Hematopoietic multipotent progenitor cell treated with erythropoietin and hydrocortisone succinate and interleukin-3 and kit ligand, for 6 days (in vitro differentiated cells): Measurements from ENCODE around the gene SLC12A9.
"Not testable (repeated sequence)": the region's sequence is repeated elsewhere in the genome, so short reads cannot be mapped to it uniquely, and the experiment has no call there.

Experiments used
- DNase-seq: peaks from one replicate; pipeline ENCODE4 v3.0.0-alpha.2; 2015

The SLC12A9 gene

GRCh38 chr7:100899432-100899831 lies 46.9 kb downstream of the SLC12A9 start:
- no peak for DNase-seq

- no peak for DNase-seq
These were observed 48.5 kb downstream of the SLC12A9 start for GRCh38 chr7:100900978-100901377.

GRCh38 chr7:100901921-100902332 lies 49.4 kb downstream of the SLC12A9 start:
- DNase-seq: no peak

GRCh38 chr7:100902638-100903037 lies 50.1 kb downstream of the SLC12A9 start:
- DNase-seq: no peak

- no peak for DNase-seq
These were observed 56.0 kb downstream of the SLC12A9 start for GRCh38 chr7:100908512-100908911.

- DNase-seq: not testable (repeated sequence)
These were observed 57.9 kb downstream of the SLC12A9 start for GRCh38 chr7:100910443-100910842.

GRCh38 chr7:100911484-100911883 lies 59.0 kb downstream of the SLC12A9 start:
- no peak for DNase-seq

- no peak for DNase-seq
These were observed 61.8 kb downstream of the SLC12A9 start for GRCh38 chr7:100914208-100914878.

GRCh38 chr7:100914879-100915447 lies 62.5 kb downstream of the SLC12A9 start:
- no peak for DNase-seq
